Measurements from ENCODE around the gene DMBT1.
A peak's percentile ranks its signal among the peaks of the same experiment; 100 is the strongest.

Gene DMBT1

GRCh38 chr10:122560279-122560804, at the start of gene DMBT1:
Gene DMBT1 (plus strand): TSS chr10:122560754. CDS start chr10:122560771, 17 bp downstream.
- no peak for DNase-seq (ENCODE audit: low read depth in 3 of 3)

GRCh38 chr10:122513053-122513452, 47.5 kb upstream of the DMBT1 start:
- DNase-seq (ENCODE audit: low read depth in 3 of 3), result no peak

GRCh38 chr10:122514045-122514840, 46.3 kb upstream of the DMBT1 start:
- no peak for DNase-seq (ENCODE audit: low read depth in 3 of 3)

- DNase-seq (ENCODE audit: low read depth in 3 of 3), result no peak
Observed at GRCh38 chr10:122515022-122515424, 45.5 kb upstream of the DMBT1 start.

- DNase-seq (ENCODE audit: low read depth in 3 of 3), result peak in 2 of 3 experiments; percentile 22 to 43
Observed at GRCh38 chr10:122515588-122516231, 44.8 kb upstream of the DMBT1 start.

GRCh38 chr10:122516734-122517133, 43.8 kb upstream of the DMBT1 start:
- no peak for DNase-seq (ENCODE audit: low read depth in 3 of 3)

GRCh38 chr10:122519144-122519543, 41.4 kb upstream of the DMBT1 start:
- no peak for DNase-seq (ENCODE audit: low read depth in 3 of 3)

- DNase-seq (ENCODE audit: low read depth in 3 of 3), result no peak
Observed at GRCh38 chr10:122519873-122520272, 40.7 kb upstream of the DMBT1 start.

- no peak for DNase-seq (ENCODE audit: low read depth in 3 of 3)
Observed at GRCh38 chr10:122521011-122521410, 39.5 kb upstream of the DMBT1 start.

- no peak for DNase-seq (ENCODE audit: low read depth in 3 of 3)
Observed at GRCh38 chr10:122524811-122525210, 35.7 kb upstream of the DMBT1 start.

- DNase-seq (ENCODE audit: low read depth in 3 of 3), result no peak
Observed at GRCh38 chr10:122525788-122526187, 34.8 kb upstream of the DMBT1 start.

- no peak for DNase-seq (ENCODE audit: low read depth in 3 of 3)
Observed at GRCh38 chr10:122526892-122527291, 33.7 kb upstream of the DMBT1 start.

GRCh38 chr10:122530177-122530576, 30.4 kb upstream of the DMBT1 start:
- no peak for DNase-seq (ENCODE audit: low read depth in 3 of 3)

- DNase-seq (ENCODE audit: low read depth in 3 of 3), result no peak
Observed at GRCh38 chr10:122531261-122531660, 29.3 kb upstream of the DMBT1 start.

GRCh38 chr10:122531939-122532338, 28.6 kb upstream of the DMBT1 start:
- DNase-seq (ENCODE audit: low read depth in 3 of 3), result no peak

GRCh38 chr10:122532601-122533296, 27.8 kb upstream of the DMBT1 start:
- DNase-seq (ENCODE audit: low read depth in 3 of 3), result no peak

- DNase-seq (ENCODE audit: low read depth in 3 of 3), result no peak
Observed at GRCh38 chr10:122537545-122537944, 23.0 kb upstream of the DMBT1 start.

- DNase-seq (ENCODE audit: low read depth in 3 of 3), result no peak
Observed at GRCh38 chr10:122541541-122542002, 19.0 kb upstream of the DMBT1 start.

- no peak for DNase-seq (ENCODE audit: low read depth in 3 of 3)
Observed at GRCh38 chr10:122543676-122544445, 16.7 kb upstream of the DMBT1 start.

GRCh38 chr10:122544493-122544892, 16.1 kb upstream of the DMBT1 start:
- DNase-seq (ENCODE audit: low read depth in 3 of 3), result no peak

- DNase-seq (ENCODE audit: low read depth in 3 of 3), result no peak
Observed at GRCh38 chr10:122546242-122546641, 14.3 kb upstream of the DMBT1 start.

All from stimulated activated CD4-positive, alpha-beta T cell treated with anti-CD3 and anti-CD28 coated beads, TNF-alpha, amount 100 ng/mL, for 4 hours (primary cell).